GM21786 (cell line): ENCODE measurements around the gene SCFD2.
A peak's percentile ranks its signal among the peaks of the same experiment; 100 is the strongest.
"Not testable (repeated sequence)": the region's sequence is repeated elsewhere in the genome, so short reads cannot be mapped to it uniquely, and the experiment has no call there.

ENCODE experiments used
- ATAC-seq: cut with Tn5 transposase; IDR thresholded peaks from one replicate; pipeline ENCODE4 v1.9.1; 2021; ENCODE audit not compliant: unreplicated experiment

Gene SCFD2

DNA sequence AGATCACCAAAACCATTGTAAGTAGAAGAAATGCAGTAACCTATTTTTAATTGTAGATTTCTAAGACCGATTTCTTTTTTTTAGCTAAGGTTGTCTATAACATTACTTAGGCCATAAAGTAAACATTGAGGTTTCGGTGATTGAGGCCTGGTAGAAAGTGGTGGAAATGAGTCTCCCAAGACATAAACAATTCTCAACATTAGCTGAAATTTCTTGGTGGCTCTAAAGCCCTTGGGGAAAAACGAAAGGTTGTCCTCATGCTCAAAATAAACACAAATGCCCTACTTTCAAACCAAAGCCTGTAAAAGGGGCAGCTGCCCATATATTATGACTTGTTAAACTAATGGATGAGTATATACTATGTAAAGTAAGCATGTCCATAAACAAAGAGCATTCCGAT lies 98.8 kb downstream of the SCFD2 start:
- no peak for ATAC-seq

DNA sequence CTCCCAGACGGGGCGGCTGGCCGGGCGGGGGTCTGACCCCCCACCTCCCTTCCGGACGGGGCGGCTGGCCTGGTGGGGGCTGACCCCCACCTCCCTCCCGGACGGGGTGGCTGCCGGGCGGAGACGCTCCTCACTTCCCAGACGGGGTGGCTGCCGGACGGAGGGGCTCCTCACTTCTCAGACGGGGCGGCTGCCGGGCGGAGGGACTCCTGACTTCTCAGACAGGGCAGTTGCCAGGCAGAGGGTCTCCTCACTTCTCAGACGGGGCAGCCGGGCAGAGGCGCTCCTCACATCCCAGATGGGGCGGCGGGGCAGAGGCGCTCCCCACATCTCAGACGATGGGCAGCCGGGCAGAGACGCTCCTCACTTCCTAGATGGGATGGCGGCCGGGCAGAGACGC lies 109.9 kb downstream of the SCFD2 start:
- ATAC-seq: not testable (repeated sequence)

DNA sequence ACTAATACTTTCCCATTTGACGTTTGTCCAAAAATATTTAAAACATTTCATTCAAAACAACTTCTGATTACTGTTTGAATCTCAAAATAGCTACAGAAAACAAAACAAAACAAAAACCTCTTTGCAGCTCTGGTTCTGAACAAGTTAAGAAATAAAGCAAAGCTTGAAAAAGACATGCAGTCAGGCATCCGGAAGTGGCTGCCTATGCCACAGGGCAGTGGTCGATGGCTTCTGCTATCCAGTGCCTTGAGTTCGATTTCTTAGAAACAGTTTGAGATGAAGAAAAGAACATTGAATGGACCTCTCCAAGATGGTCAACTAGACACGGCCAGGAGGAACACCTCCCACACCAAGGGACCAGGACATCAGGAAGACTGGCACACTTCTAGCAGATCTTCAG lies 125.3 kb downstream of the SCFD2 start:
- ATAC-seq: no peak

DNA sequence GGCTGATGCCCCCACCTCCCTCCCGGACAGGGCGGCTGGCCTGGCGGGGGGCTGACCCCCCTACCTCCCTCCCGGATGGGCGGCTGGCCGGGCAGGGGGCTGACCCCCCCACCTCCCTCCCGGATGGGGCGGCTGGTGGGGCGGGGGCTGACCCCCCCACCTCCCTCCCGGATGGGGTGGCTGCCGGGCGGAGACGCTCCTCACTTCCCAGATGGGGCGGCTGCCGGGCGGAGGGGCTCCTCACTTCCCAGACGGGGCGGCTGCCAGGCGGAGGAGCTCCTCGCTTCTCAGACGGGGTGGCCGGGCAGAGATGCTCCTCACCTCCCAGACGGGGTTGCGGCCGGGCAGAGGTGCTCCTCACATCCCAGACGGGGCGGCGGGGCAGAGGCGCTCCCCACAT lies 127.5 kb downstream of the SCFD2 start:
- ATAC-seq: not testable (repeated sequence)

DNA sequence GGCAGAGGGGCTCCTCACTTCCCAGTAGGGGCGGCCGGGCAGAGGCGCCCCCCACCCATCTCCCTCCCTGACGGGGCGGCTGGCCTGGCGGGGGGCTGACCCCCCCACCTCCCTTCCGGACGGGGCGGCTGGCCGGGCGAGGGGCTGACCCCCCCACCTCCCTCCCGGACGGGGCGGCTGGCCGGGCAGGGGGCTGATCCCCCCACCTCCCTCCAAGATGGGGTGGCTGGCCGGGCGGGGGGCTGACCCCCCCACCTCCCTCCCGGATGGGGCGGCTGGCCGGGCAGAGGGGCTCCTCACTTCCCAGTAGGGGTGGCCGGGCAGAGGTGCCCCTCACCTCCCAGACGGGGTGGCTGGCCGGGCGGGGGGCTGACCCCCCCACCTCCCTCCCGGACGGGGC lies 128.1 kb downstream of the SCFD2 start:
- not testable (repeated sequence) for ATAC-seq

DNA sequence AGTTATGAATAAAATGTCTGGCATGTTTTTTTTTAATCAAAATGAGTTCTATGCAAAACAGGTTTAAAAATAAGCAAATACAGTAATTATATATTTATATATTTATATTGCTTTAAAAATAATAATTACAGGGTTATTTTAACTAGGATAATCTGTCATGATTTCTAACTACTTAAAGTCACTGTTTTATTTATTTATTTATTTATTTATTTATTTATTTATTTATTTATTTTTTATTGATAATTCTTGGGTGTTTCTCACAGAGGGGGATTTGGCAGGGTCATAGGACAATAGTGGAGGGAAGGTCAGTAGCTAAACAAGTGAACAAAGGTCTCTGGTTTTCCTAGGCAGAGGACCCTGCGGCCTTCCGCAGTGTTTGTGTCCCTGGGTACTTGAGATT lies 129.2 kb downstream of the SCFD2 start:
- not testable (repeated sequence) for ATAC-seq

DNA sequence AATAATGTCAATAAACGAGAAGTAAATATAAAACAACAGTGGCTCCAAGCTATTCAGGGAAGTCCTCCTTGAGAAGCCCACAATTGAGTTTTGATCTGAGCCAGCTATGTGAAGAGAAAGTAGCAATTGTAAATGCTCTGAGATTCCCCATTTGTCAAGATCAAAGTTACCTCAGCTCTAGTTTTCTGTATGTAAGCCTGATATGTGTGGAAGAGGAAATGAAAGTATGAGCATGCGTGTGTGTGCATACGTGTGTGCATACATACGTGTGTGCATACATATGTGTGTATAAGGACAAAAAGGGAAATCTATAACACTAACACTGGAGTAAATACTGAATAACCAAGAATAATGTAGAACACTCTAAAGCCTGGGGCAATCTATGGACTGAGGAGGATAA lies 130.3 kb downstream of the SCFD2 start:
- peak; percentile 61 for ATAC-seq

DNA sequence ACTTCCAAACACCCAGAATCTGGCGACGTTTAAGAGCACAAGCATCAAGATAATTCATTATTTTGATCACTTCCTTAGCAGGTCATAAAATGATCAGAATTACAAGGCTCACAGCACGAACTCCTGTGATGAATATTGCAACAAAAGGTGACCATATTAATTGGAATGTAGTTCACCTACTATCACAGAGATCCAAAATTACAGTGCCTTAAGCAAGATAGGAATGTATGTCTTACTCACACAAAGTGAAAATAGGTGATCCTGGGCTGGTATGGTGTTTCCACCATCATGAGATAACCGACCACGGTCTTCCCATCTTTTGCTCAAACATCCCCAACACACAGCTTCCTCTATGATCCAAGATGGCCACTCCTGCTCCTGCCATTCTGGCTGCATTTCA lies 131.2 kb downstream of the SCFD2 start:
- ATAC-seq: no peak

DNA sequence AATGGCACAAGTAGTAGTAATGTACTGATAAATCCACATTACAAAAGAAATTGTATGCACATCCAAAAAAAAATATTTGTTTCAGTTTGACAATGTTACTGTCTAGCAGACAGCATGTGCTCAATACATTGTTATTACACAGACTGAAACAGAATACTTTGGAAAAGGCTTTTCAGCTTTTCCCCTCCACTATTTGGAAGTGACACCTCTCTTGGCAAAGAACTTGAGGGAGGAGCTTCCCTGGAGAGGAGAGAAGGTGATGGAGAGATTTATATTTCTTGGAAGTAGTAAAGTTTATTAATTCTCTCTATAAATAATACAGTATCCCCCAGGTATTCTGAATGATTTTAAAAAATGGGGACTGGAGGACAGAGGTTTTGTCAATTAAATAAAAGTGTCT lies 131.8 kb downstream of the SCFD2 start:
- ATAC-seq: no peak

DNA sequence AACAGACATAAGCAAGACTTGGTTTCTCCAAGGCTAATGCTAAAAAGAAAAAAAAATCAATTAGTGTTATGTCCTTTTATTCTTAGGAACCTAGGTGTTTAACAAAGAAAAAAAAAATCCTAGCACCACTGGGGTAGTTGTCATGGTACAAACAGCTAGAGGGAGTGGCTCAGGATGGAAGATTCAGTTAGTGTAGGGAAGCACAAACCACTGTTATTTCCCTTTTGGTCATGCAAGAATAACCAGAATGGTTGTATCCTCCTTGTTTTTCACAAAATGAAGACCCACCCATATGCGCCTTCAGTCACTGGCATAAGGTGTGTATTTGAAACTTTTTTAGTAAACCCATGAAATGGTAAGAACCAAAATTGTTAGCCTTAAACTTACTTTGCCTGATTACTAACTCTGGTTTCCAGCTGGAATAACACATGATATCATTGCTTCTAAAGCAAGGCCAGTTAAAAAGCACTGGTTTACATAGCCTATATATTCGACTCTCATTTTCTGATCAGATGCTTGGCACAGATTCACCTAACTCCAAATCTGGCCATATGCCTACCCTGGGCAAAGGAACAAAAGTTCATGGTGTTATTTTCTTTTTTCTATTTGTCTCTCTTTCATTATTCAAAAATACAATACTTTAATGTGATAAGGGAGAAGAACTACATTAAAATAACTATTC lies 132.6 kb downstream of the SCFD2 start:
- ATAC-seq: no peak

DNA sequence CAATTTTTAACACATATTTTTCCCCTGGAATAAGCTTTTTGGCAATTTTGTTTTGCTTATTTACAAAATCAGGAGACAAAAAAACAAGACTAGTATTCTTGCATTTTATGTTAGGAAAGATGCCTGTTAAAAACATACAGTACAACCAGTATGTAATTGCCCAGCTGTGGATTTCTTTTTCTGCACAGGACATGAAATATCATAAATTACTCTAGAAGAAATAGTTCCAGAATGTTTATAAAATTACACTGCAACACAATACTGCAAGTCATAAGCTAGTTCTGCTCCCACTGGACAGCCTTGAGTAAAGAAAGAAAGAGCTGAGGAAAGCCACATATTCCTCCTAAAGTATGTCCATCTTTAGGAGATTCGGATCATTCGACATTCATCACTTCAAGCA lies 133.5 kb downstream of the SCFD2 start:
- no peak for ATAC-seq

DNA sequence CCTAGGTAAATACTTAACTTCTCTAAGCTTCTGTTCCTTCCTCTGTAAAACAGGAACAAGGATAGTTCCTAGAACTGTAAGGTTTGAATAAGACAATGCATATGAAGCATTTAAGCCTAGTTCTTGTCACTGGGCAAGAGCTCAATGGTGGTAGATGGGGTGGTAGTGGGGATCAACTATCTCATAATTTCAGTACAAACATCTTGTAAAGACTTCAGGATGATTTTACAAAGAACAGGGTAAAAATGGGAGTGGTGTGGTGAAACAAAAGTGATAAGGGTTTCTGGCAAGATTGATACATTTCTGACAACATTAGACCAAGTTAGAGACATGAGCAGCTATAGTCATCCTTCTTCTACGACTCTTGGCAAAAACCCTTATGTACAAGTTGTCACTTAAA lies 137.8 kb downstream of the SCFD2 start:
- no peak for ATAC-seq

DNA sequence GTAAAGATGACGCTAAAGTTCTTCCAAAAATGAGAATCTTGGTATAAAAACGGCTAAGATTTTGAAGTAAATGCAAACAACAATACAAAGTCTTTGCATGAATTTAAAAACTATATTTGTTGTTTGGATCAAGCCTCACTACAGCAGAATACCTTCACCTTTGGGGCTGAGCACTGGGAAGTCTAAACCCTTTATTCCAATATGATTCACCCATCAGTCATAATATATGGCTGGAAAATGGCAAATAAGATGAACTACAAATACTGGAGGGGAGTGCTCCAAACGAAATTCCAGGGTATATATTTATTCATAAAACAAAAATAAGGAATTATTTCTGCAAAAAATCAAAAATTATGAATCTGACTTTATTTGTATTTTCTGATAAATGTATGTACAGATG lies 138.4 kb downstream of the SCFD2 start:
- ATAC-seq: no peak

DNA sequence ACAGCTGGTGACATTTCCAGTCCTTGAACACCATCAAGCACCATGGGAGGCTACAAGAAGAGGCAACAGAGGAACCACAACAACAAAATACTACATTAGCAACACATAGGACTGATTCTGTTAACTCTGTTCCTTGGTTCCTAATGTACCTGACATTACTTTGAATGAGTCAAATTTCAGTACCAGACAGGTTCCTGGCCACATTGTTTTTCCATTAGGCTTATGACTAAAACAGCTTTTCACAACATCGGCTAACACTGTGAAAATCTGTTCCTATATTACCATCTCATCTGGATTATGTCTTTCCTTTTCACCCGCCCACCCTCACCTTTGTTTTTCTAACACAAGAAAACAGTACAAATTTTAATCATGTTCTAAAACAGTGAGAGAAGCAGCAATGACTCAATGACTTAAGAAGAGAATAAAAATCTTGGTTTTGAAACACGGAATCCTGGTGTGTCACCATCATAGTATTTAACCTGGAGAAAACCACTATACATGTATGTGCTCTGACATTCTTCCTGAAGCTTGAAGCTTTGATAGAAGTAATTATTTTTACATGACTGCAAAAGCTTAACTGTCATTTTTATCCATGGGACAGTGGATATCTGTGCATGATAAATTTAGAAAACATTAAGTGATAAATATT lies 143.9 kb downstream of the SCFD2 start:
- no peak for ATAC-seq

DNA sequence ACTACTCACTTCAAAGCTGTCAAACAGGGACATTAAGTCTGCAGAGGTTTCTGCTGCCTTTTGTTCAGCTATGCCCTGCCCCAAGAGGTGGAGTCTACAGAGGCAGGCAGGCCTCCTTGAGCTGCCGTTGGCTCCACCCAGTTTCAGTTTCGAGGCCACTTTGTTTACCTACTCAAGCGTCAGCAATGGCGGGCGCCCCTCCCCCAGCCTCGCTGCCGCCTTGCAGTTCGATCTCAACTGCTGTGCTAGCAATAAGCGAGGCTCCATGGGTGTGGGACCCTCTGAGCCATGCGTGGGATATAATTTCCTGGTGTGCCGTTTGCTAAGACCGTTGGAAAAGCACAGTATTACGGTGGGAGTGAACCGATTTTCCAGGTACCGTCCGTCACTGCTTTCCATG lies 146.7 kb downstream of the SCFD2 start:
- not testable (repeated sequence) for ATAC-seq

DNA sequence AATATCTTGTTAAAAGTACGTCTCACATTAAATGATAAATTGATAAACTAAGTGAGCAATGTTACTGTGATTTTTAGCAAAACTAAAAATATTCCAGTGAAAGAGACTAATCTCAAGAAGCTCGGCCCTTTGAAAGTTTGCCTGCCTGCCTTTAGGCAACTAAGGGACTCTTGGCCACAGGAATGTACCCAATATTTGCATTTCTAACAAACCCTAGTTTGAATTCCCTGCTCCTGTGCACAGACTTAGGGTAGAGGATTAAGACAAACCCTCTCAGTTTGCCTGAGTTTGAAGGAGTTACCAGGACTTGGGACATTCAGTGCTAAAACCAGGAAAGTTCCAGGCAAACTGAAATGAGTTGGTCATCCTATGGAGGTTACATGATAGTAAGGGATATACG lies 157.1 kb downstream of the SCFD2 start:
- ATAC-seq: no peak

DNA sequence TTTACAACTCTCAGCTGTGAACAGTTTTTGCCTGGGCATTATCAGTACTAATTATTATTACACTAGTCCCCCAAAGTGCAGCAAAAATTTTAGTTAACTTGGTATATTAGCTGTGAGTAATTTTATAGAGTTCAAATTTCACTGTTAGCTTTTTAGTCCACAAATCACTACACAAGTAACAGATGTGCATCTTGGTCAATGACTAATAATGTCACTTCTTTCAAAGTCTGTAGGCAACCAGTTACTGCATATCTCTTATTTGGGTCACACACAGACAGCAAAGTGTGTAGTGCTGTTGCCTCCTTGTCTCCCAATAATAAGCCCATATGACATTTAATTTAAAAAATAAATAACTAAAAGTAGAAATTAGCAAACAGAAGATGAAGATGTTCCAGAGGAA lies 159.9 kb downstream of the SCFD2 start:
- ATAC-seq: no peak

DNA sequence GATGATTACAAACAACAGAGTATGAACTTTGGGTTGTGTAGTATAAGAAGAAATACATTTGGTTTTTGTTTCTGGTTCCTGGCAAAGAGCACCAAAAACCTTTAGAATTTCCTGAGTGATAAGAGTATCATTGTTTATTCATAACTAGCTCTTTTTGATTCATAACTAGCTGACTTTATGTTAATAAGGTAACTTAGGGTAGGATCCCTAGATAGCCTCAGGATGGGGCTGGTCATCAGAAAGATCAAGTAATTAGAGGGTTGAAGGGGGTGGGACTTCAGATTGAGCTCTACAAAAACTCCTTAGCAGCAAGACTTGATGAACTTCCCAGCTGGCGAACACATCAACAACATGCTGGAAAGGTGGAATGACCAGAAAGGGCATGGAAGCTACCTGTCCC lies 166.5 kb downstream of the SCFD2 start:
- no peak for ATAC-seq

DNA sequence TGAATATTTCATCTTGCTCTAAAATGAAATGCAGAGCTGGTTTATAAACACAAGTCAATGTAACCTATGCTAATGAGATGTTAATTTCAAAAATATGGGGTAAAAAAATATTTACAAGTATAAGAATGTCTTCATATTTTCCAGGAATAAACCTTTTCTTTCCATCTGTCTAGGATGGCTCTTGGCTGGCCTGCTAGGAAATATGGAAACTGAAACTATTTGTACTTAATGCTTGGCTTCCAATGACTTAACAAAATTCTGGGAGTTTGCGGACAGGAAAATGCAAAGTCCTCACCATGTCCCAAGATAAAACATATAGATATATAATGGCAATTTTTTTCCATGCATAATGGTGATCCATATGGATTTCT lies 168.1 kb downstream of the SCFD2 start:
- ATAC-seq: no peak

DNA sequence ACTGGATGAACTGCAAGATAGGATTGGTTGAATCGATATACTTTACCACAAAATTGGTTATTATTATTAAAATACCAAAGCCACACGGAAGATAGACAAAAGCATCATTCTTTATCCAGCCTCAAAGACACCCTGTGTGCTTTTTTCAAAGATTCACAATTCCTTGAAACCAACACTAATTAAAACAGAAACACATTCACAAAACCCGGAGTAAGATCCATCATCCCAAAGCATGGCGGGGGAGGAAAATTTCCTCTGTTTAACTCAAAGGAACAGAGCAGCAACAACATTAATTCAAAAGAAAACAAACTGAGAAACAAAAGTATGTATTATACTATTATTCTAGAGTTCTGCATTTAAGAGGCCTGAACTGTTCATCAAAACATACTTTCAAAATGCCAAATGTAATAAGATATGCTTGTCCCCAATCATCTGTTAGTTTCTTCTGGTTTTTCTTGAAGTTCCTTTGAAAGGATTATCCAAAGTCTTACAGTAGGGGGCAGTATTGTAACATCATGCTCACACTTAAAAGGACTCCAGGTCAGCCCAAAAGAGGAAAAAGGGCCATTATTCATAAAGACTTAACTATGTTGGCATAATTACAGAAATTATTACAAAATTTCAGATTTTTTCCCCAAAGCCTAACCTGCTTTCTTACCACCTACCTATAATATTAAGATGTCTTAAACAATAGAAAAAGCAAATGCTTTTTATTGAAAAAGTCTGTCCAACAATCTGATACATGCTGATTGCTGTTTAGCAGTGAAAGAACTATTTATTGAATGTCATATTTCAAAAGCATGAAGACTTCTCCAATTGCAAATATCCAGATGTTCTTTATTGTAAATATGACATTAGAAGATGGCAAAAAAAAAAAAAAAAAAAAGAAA lies 168.7 kb downstream of the SCFD2 start:
- peak; percentile 66 for ATAC-seq

DNA sequence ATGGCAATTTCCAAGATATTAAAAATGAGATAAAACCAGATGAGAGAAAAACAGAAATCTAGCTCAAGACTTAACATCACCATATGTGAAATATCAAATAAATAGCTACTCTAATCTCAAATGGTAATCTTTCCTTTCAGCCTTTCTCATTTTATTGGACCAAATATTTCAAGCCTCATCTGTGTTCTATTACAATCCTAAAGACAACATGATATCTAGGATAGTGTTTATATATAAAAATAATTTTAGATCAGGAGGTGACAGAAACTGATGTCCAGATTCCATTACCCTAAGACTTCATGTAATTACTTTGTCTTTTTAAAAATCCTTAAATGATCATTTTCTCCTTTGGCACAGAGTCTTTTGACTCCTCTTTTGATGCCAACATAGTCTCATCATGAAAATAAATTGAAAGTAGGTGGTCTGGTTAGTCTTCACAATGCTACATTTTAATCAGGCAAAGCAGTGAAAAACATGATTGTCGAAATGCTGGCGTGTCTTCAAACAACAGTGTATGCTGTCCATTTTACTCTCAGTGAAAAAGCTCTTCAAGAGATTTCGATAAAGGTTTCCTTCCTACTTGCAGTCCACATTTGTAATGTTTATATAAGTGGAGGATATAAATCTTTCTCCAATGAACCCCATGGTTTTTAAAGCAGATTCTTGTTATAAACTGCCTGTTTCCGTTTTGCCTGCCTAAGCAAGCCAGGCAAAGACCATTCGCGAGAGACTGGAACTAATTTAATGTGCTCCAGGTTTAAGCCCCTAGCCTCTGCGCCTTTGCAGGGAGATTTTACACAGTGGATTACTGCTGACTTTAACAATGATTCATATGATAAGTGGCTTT lies 169.8 kb downstream of the SCFD2 start:
- no peak for ATAC-seq
